Activated T-helper 9 cell treated with anti-CD3 and anti-CD28 coated beads, Interleukin-2, amount 50 U/mL, for 16 hours (primary cell): ENCODE results near the gene ME2.
"Not testable (repeated sequence)": the region's sequence is repeated elsewhere in the genome, so short reads cannot be mapped to it uniquely, and the experiment has no call there.

Source experiments
- DNase-seq: peaks from one replicate; pipeline ENCODE4 v3.0.0-alpha.2; 2020; ENCODE audit warnings: low read depth

ME2 gene

GRCh38 chr18:50861617-50862016 is 17.3 kb upstream of the ME2 start:
- DNase-seq: no peak

DNA sequence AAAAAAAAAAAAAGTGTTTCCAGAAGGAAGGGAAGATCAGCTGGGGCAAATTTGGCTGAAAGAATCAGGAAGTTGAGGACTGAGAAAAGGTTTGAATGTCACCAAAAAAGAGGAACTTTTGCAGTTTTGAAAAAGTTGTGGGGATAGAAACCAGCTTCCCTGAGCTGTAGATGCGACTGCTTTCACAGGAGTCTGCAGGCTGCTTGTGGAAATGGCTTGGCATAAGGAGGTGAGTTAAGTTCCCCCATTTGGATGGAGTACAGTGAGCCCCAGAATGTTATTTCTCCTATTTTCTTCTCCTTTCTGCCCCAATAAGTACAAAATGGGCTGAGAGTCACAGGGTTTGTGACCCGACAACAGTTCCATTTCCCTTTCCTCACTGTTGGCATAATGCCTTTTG is 16.5 kb upstream of the ME2 start:
- DNase-seq: no peak

GRCh38 chr18:50863840-50864375 is 15.0 kb upstream of the ME2 start:
- no peak for DNase-seq

DNA sequence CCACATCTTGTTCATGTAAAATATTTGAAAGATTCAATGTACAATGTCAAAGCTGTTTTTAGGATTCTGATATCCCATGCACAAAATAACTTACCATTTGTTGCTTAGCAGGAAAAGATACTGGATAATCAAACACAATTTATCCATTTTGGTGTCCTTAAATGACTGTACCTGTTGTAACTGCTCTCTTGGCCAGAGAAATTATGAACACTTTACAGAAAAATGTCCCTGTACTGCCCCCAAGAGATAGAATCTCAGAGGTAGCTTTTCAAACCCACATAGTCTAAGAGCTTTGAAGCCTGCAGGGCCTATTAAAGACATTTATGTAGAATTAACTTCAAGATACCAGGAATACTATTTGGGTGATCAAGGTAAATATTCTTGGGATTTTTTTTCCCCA is 12.2 kb upstream of the ME2 start:
- DNase-seq: no peak

- no peak for DNase-seq
Observed at GRCh38 chr18:50869150-50869549, 9.8 kb upstream of the ME2 start.

- no peak for DNase-seq
Observed at GRCh38 chr18:50870138-50870845, 8.6 kb upstream of the ME2 start.

DNA sequence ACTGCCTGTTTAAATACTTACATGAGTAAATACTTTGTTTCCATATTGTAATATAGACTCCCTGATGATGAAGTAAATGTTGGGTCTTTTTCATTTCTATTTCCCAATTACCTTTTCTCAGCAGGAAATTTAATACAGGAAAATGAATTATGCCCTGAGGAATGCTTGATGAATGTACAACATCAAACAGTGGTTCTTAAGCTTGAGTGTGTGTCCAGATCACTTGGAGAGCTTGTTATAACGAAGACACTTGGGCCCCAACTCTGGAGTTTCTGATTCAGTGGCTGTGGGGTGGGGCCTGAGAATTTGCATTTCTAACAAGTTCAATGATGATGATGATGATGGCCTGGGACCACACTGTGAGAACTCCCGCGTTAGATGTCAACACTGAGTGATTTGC is 7.1 kb upstream of the ME2 start:
- DNase-seq: no peak

- DNase-seq: no peak
Observed at GRCh38 chr18:50875966-50876536, 2.9 kb upstream of the ME2 start.

GRCh38 chr18:50877545-50878265 is 1.2 kb upstream of the ME2 start:
- no peak for DNase-seq

GRCh38 chr18:50879302-50880118 is 592 bp downstream of the ME2 start:
- no peak for DNase-seq

- no peak for DNase-seq
Observed at GRCh38 chr18:50880119-50880465, 1.2 kb downstream of the ME2 start.

DNA sequence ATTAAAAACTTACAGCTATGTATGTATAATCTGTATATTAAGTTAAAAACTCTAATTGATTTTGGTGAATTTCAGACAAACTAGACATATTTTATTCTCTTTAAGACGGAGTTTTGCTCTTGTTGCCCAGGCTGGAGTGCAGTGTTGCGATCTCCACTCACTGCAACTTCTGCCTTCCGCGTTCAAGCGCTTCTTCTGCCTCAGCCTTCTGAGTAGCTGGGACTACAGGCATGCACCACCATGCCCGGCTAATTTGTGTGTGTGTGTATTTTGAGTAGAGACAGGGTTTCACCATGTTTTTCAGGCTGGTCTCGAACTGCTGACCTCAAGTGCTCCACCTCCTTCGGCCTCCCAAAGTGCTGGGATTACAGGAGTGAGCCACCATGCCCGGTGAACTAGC is 2.0 kb downstream of the ME2 start:
- not testable (repeated sequence) for DNase-seq

DNA sequence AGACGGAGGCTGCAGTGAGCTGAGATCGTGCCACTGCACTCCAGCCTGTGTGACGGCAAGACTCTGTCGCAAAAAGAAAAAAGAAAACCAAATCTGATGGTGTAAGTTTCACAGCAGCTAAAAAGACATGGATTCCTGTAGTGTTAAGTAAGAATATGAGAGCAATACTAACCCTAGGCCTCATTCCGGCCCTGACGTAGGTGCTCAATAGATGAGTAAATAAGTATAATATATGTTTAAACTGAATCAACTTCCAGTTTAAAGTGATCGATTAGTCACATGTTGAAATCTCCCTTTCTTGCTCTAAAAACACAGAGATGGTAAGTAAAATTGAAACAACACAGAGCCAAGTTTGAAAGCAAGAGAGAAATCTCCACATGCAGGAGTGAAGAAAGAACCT is 8.0 kb downstream of the ME2 start:
- no peak for DNase-seq

DNA sequence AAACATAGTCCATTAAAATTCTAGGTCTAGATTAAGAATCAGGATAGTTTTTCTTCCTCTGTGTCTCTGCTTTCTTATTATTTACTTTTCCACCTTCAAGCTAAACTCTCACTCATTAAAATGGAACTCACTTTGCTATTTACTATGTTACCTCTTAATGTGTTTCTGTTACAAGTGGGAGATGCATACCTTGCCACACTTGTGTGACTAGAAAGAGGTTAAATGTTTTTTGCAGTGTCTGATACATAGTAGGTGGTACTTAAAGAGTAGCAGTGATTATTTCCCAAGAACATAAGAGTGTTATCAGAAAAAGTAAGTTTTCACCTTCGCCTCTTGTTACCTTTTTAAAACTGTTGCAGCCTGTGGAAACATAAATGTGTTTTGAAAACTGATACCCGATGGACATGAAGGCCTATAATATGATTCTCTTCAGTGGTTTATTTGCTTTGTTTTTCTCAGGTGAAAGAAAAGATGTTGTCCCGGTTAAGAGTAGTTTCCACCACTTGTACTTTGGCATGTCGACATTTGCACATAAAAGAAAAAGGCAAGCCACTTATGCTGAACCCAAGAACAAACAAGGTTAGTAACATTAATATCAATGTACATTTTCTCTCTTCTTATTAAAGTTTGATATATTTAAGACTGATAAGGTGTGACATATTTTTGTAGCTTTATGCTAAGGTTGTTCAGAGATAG is 16.6 kb downstream of the ME2 start:
- DNase-seq: no peak

- DNase-seq: no peak
Observed at GRCh38 chr18:50896093-50896492, 17.2 kb downstream of the ME2 start.

DNA sequence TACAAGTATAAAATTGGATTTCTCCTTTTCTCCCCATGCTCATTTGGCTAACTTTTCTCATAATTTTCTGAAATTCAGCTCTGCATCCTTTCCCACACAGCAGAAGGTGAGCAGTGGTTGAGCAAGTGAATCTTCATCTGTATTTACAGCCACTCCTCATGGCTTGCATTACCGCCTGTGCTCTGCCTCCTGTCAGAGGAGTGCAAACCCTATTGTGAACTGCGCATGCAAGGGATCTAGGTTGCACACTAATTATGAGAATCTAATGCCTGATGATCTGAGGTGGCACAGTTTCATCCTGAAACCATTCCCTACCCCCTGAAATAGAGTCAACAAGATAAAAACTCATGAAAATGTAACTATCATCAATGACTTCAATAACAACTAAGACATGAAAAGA is 20.0 kb downstream of the ME2 start:
- DNase-seq: no peak

GRCh38 chr18:50902797-50903196 is 23.9 kb downstream of the ME2 start:
- DNase-seq: no peak

DNA sequence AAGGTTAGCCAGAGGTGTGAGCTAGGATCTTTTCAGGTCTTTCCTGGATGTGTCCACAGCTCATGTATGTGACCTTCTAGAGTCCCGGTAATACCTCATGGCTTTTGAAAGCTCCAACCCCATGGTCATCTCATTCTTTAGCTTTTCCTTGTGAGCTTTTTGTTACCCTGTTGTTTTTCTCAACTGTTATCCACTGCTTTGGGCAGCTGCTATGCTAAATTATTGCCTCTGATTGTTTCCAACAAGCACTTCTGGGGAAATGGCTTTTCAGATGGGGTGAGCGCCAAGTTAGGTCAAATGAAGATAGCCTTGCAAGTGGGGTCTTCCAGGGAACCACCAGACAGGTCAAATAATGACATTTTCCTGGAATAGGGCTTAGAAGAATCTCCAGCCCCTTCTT is 27.9 kb downstream of the ME2 start:
- DNase-seq: no peak

DNA sequence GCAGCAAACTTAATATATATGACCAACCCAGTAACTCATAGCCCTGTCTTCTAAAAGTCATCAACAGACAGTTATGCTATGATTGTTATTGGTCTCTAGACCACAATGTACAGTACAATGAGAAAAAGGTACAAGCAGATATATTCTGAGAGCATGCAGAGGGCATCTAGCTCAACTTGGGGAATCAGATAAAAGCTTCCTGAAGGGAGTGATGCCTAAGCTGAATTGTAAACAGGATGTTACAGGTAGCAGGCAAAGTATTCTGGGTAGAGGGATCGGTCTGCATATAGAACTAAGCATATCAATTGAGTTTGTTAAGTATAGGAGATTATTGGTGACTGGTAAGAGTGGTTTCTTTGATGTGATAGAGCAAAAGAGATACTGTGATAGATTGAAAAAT is 30.3 kb downstream of the ME2 start:
- DNase-seq: no peak

DNA sequence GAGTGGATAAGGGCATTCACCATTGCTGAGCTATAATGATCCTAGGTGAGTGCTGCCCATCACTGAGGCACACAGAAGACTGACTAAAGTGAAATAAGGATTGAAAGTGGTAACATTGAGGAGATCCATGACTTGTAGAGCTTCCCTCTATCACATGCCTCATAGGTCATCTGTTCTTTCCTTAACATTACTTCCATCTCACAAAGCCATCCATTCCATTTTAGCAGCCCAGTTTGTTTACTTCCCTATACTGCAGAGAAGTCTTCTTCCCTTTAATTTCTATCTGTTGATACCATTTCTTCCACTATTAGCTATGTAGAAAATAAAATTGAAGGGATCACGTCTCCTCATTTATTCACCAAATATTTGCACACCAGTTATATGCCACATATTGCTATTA is 32.1 kb downstream of the ME2 start:
- no peak for DNase-seq

DNA sequence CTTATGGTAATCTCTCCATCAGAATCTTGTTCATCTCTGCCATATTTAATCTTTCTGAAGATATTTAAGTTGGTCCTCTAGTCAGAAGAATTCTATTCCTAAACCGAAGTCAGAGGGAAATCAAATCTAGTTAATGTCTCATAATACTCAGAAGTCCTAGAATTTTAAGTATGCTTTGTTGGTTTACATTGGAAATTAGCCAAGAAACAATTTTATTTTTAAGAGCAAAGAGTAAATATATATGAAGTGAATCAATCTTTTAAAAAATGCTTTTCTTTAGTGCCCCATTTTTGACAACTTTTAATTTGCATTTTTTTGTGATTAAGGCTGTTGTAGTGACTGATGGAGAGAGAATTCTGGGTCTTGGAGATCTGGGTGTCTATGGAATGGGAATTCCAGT is 38.1 kb downstream of the ME2 start:
- no peak for DNase-seq

- DNase-seq: no peak
Observed at GRCh38 chr18:50918153-50918552, 39.2 kb downstream of the ME2 start.
